Prostate gland (tissue), 2 donors: ENCODE data around the gene POLR2M. TPM values are rescaled to one million over a fixed set of nuclear protein-coding genes. Genes with fewer than 3 reads are reported as not detected.

Experiments
- DNase-seq: peaks from one replicate; pipeline ENCODE4 v3.0.0-alpha.2; 2019; ENCODE audit warnings: low spot score
- H3K27ac ChIP-seq, 2 donors: fragments of 200-600 bp; sonication (generic); 2 replicates each; pipeline ENCODE4 v1.5.1; 2017 to 2019
- H3K27me3 ChIP-seq: fragments of 200-600 bp; sonication (generic); replicated peaks from 2 replicates; pipeline ENCODE4 v1.5.1; 2019; ENCODE audit not compliant: insufficient read depth
- H3K36me3 ChIP-seq, 2 donors: fragments of 200-600 bp; sonication (generic); 1 replicate in 1 of 2; 2 replicates in 1 of 2; pipeline versions ENCODE4 v1.5.1 to v1.8.1; 2017 to 2019
- H3K4me1 ChIP-seq: fragments of 200-600 bp; sonication (generic); replicated peaks from 2 replicates; pipeline ENCODE4 v1.5.1; 2019
- H3K4me3 ChIP-seq, 2 donors: fragments of 200-600 bp; sonication (generic); 2 replicates each; pipeline ENCODE4 v1.5.1; 2017 to 2019
- H3K9me3 ChIP-seq: fragments of 200-600 bp; sonication (generic); 2 replicates; pipeline ENCODE4 v1.5.1; 2017
- CTCF ChIP-seq, 4 experiments: fragments of 200-600 bp in 2 of 4; fragments of 450-650 bp in 2 of 4; sonication (generic) in 2 of 4; IDR thresholded peaks; 1 replicate in 3 of 4; 2 replicates in 1 of 4; pipeline ENCODE4 v1.5.1; 2016 to 2019; ENCODE audit warnings: antibody characterized with exemption in 4 of 4, mild to moderate bottlenecking in 2 of 4, moderate library complexity in 2 of 4
- POLR2A ChIP-seq: fragments of 450-650 bp; IDR thresholded peaks from one replicate; pipeline ENCODE4 v1.6.1; 2016; ENCODE audit warnings: antibody characterized with exemption, mild to moderate bottlenecking
- POLR2AphosphoS5 ChIP-seq: sonication (generic); formaldehyde crosslinking; IDR thresholded peaks from one replicate; pipeline ENCODE4 v1.6.1; 2017; ENCODE audit warnings: antibody characterized with exemption
- WGBS: methylation state at CpG from one replicate; pipeline ENCODE4 v1.1.5; 2018; 5-methylcytosine and 5-hydroxymethylcytosine counted together
- intact Hi-C: fragments of 100-400 bp; cut with DNase I; formaldehyde crosslinking; loops from one replicate; pipeline ENCODE4 v1.14.2; 2022
- total RNA-seq, 2 donors: library from RNA; depleted of rRNA; stranded (reverse); fragments of >200 nt; gene quantifications; one replicate each; pipeline ENCODE4 v1.1.0, GENCODE V29; 2016

POLR2M gene
- total RNA-seq, 2 donors from 2014 or later = 148 to 172 TPM

GRCh38 chr15:57734860-57735259 is 28.3 kb downstream of the POLR2M start:
- intact Hi-C loops = no loop called here
- no peak overlapping the region for H3K27ac ChIP-seq
- 35% methylated on average over 2 of the region's 2 CpGs for WGBS
- TF ChIP-seq POLR2AphosphoS5 (no peak), CTCF (IDR thresholded peaks at IDR 0.05) (no peak), POLR2A (no peak)
- no peaks in the 10 kb centered on the region for H3K9me3 ChIP-seq
- H3K4me1 ChIP-seq = no peaks in the 10 kb centered on the region
- H3K27me3 ChIP-seq = no peaks in the 10 kb centered on the region
- no peak overlapping the region for H3K4me3 ChIP-seq
- no peaks in the 10 kb centered on the region for H3K36me3 ChIP-seq
- DNase-seq = no peak

- H3K27me3 ChIP-seq = no peaks in the 10 kb centered on the region
- no peak for DNase-seq
- H3K4me1 ChIP-seq = peaks cover 5% of the 10 kb centered on the region
- intact Hi-C loops = no loop called here
- no peaks in the 10 kb centered on the region for H3K9me3 ChIP-seq
- H3K36me3 ChIP-seq = no peaks in the 10 kb centered on the region
- TF ChIP-seq CTCF (IDR thresholded peaks at IDR 0.05) (no peak), POLR2AphosphoS5 (peak; percentile 37)
- H3K27ac ChIP-seq = no peak overlapping the region
- no peak overlapping the region for H3K4me3 ChIP-seq
- 27% methylated on average over 8 of the region's 8 CpGs for WGBS
Observed at GRCh38 chr15:57735431-57735830, 28.9 kb downstream of the POLR2M start.

GRCh38 chr15:57735891-57736290 is 29.4 kb downstream of the POLR2M start:
- intact Hi-C loops = no loop called here
- Histone ChIP-seq H3K4me1 (peaks cover 10% of the 10 kb centered on the region), H3K4me3 (no peak overlapping the region), H3K9me3 (no peaks in the 10 kb centered on the region), H3K27ac (no peak overlapping the region), H3K27me3 (no peaks in the 10 kb centered on the region), H3K36me3 (no peaks in the 10 kb centered on the region)
- WGBS = 65% methylated on average over 4 of the region's 4 CpGs
- DNase-seq = no peak
- no peak for TF ChIP-seq CTCF (IDR thresholded peaks at IDR 0.05)

GRCh38 chr15:57736591-57736990 is 30.1 kb downstream of the POLR2M start:
- H3K4me1 ChIP-seq = peaks cover 12% of the 10 kb centered on the region
- TF ChIP-seq POLR2A (no peak), POLR2AphosphoS5 (no peak), CTCF (IDR thresholded peaks at IDR 0.05) (no peak)
- no peaks in the 10 kb centered on the region for H3K36me3 ChIP-seq
- H3K4me3 ChIP-seq = no peak overlapping the region
- no peaks in the 10 kb centered on the region for H3K9me3 ChIP-seq
- intact Hi-C loops = no loop called here
- H3K27ac ChIP-seq = no peak overlapping the region
- WGBS = 93% methylated on average over 2 of the region's 2 CpGs
- no peak for DNase-seq
- H3K27me3 ChIP-seq = no peaks in the 10 kb centered on the region

DNA sequence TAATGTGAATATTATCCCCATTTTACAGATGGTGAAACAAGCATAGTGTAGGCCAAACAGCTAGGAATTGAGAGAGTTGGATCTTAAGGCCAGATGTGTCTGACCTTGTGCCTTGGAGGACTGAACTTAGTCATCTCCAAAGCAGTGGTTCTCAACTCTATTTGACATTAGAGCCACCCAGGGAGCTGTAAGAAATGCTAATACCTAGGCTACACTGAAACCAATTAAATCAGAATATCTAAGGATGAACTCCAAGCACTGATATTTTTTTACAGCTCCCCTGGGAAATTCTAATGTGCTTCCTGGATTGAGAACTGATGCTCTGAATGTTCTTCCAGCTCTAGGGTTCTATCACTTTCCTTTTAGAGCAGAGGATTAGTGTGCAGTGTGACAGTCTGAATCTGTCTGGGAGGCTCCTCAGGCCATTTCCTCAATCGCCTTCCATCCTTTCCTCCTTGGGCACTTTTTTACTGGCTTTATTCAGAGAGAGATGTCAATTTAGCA is 32.3 kb downstream of the POLR2M start:
- Histone ChIP-seq H3K27me3 (no peaks in the 10 kb centered on the region), H3K9me3 (no peaks in the 10 kb centered on the region), H3K27ac (no peak overlapping the region), H3K4me3 (no peak overlapping the region), H3K4me1 (peaks cover 12% of the 10 kb centered on the region), H3K36me3 (no peaks in the 10 kb centered on the region)
- no peak for DNase-seq
- TF ChIP-seq CTCF (IDR thresholded peaks at IDR 0.05) (no peak), POLR2AphosphoS5 (no peak), POLR2A (no peak)
- 48% methylated on average over 1 of the region's 1 CpG for WGBS
- intact Hi-C loops = no loop called here
